GM19372 (cell line): ENCODE measurements around the gene PTBP2.

Source experiments
- ATAC-seq: cut with Tn5 transposase; IDR thresholded peaks from one replicate; pipeline ENCODE4 v1.9.1; 2021; ENCODE audit warnings: mild to moderate bottlenecking, low read depth, moderate library complexity; ENCODE audit not compliant: unreplicated experiment

Gene PTBP2

GRCh38 chr1:96721416-96722160, at the start of gene PTBP2:
Gene PTBP2, plus strand, starts transcription at chr1:96721784. Its CDS starts 81 bp downstream, at chr1:96721865.
- ATAC-seq: peak; percentile 93

GRCh38 chr1:96674915-96675314, 46.7 kb upstream of the PTBP2 start:
- ATAC-seq: no peak

DNA sequence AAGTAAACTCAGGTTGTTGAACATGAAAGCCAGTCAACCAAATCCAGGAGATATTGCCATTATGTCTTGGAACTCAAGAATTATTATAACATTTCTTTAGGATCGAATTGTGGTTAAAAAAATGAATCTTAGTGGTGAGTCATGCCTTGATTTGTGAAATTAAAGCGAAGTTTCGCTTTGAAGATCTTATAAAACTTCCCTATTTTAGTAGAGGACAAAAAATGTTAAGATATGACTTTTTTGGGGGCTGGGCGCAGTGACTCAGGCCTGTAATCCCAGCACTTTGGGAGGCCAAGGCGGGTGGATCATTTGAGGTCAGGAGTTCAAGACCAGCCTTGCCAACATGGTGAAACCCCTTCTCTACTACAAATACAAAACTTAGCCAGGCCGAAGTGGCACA, 39.5 kb upstream of the PTBP2 start:
- no peak for ATAC-seq

DNA sequence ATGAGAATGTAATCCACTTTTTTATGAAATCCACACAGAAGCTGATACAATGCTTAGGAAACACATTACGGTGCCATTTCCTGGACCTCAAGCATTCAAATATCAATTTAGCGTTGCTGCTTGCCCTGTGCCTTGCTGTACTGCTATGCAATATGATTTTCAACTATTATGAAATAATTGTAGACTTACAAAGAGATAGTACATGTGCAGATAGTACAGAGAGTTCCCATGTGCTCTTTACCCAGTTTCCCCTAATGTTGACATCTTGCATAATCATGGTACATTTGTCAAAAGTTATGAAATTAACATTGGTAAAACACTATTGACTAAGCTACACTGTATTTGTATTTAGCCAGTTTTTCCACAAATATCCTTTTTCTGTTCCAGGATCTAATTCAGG, 37.7 kb upstream of the PTBP2 start:
- no peak for ATAC-seq

GRCh38 chr1:96684744-96685143, 36.8 kb upstream of the PTBP2 start:
- ATAC-seq: no peak

DNA sequence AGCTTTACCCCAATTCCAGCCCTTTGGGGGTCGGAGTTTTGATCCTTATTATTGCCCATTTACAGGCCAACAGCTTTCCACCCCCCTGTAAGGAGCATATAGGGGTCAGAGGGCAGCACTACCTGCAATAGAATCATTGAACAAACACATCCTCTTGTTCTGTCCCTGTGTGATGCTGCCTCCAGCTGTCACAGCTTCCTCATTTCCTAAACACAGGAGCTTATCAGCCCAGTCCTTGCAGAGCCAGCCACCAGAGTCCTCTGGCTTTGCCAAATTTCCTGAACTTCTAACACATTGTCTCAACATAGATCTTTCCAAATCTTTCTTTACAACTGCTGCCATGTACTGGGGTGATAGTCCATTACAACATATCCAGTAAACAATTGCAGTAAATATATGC, 32.8 kb upstream of the PTBP2 start:
- no peak for ATAC-seq

- no peak for ATAC-seq
Observed at GRCh38 chr1:96695954-96696353, 25.6 kb upstream of the PTBP2 start.

DNA sequence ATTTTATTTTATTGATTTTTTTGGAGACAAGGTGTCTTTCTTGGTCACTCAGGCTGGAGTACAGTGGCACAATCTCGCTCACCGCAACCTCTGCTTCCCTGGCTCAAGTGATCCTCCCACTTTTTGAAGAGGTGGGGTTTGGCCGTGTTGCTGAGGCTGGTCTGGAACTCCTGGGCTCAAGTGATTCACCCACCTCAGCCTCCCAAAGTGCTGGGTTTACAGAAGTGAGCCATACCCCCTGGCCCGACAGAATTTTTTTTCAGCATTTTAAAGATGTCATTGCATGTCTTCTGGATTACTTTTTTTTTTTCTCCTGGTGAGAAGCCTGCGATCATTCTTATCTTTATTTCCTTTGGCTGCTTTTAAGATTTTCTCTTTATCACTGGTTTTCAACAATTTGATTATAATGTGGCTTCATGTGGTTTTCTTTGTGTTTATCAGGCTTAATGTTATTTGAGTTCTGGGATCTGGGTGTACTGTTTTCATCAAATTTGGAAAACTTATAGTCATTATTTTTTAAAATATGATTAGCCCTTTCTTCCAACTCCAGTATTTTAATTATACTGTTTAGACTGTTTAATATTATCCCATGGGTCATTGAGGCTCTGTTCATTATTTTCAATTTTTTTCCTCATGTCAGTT, 23.1 kb upstream of the PTBP2 start:
- ATAC-seq: no peak

GRCh38 chr1:96703186-96703585, 18.4 kb upstream of the PTBP2 start:
- no peak for ATAC-seq

- ATAC-seq: no peak
Observed at GRCh38 chr1:96707023-96707422, 14.6 kb upstream of the PTBP2 start.

DNA sequence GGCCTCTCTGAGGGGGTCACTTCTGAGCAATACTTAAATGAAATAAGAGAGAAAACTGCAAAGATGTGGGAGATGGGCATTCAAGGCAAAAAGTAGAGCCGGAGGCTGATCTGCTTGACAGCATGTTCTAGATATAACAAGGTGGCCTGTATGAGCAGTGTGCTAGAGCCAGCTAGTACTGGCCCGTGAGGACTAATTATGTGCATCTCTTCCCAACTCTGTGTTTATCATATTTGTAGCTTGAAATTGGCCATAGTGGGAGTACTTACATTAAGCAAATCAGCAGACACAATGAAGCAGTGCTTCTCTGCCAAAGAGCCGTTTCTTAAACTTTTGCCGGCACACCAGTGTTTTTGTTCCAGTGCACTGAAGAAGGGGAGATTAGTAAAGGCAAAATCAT, 13.1 kb upstream of the PTBP2 start:
- ATAC-seq: no peak

DNA sequence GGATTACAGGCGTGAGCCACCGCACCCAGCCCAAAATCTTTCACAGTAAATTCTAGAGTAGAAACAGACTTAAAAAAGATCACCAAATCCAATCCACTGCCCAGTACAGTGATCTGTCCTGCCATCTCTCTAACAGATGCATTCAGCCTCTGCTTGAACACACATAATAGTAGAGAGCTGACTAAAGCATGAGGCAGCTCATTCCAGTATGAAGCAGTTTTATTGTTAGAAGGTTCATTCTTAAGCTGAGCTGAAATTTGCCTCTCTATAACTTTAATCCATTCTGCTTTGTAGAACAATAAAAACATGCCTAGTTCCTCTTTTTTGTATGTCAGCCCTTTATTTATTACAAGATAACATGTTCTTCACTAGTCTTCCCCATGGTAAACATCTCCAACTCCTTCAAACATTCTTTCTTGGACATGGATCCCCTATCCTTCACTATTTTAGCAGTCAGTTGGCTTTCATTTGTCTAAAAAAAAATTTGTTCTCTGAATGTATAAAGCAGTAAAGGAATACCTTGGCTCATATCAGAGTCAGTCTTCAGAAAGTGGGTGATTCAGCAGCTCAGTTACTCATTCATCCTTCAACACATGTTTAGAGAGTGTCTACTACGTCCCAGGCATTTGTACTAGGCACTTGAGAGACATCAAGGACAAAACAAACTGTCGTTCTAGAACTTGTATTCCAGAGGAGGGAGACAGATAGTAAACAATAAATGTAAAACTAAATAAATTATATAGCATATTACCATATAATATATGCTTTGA, 10.7 kb upstream of the PTBP2 start:
- no peak for ATAC-seq

- no peak for ATAC-seq
Observed at GRCh38 chr1:96713649-96714048, 7.9 kb upstream of the PTBP2 start.

DNA sequence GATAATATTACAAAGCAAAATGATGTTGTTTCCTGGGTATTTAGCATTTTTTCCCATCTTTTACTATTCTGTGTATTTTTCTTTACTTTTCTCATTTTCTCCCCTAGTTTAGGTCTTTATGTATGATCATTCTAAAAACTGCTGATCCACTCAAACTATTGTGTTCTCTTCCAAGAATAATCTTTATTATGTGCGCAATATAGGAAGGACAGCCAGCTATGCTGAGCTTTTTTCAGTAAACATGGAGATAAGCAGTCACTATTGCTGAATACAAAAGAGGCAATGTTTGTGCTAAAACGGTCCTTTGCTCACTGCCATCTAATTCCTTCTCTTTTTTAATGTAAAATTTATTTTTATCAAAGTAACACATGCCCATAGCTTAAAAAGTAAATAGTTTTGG, 6.7 kb upstream of the PTBP2 start:
- no peak for ATAC-seq

DNA sequence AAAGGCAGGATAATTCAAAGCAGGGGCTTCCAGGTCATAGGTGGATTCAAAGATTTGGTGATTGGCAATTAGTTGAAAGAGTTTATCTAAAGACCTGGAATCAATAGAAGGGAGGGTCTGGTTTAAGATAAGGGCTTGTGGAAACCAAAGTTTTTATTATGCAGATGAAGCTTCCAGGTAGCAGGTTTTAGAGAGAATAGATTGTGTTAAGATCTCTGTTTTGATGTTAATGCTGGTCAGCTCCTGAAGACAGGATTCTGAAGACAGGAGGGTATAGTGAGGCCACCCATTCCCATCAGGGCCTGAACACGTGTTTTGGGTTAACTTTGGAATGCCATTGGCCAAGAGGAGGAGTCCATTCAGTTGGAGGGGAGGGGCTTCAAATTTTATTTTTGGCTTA, 6.1 kb upstream of the PTBP2 start:
- no peak for ATAC-seq

DNA sequence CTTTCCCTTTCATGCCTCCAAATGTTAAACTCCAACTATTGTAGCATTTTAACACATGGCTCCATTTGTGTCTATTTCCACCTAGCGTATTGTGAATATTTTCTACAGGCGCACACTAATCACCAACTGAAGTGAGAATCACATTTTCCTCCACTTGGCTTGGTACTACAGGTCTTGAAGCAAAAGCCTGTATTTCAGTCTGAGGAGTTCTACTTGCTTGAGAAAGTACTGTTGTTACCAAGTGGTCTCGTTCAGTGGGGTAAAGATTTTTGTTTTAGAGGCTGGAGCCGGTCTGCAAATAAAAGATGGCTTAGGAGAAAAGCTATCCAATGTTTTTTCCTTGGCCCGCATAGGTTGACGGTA, 550 bp upstream of the PTBP2 start:
- ATAC-seq: peak; percentile 3

GRCh38 chr1:96722161-96722922, 758 bp downstream of the PTBP2 start:
- ATAC-seq: peak; percentile 37

DNA sequence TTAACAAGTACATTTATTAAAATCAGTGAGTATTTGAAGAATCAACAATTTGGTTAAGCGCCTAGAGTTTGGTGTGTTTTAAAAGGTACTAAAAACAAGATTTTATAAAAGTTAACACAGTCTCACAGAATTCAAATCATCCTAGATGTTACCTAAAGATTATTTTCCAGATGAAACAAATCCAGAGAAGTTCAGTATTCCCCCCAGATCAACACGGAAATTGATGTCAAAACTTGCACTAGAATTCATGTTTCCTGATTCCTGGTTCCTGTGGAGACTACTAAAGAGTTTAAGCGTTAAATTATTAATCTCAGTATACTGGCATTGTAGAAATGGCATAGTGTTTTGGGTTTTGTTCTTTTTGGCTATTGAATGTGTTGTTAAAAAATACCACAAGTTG, 1.4 kb downstream of the PTBP2 start:
- ATAC-seq: no peak

DNA sequence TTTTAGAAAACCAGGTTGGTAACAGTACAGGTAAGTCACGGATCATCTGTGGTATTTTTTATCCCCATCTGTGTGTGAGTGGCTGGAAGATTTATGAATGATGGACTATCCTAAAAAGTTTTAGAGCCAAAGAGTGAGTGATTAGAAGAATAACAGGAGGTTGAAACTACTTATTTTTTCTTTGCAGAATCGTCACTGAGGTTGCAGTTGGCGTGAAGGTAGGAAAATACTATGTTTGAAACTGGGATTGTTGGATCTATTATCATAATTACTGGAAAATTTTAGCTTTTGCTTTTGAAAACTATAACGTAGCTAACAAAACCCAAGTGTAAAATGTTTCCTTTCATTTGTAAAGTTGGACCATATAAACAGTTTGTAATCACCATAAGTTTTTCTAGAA, 1.8 kb downstream of the PTBP2 start:
- no peak for ATAC-seq

GRCh38 chr1:96723936-96724335, 2.4 kb downstream of the PTBP2 start:
- no peak for ATAC-seq

DNA sequence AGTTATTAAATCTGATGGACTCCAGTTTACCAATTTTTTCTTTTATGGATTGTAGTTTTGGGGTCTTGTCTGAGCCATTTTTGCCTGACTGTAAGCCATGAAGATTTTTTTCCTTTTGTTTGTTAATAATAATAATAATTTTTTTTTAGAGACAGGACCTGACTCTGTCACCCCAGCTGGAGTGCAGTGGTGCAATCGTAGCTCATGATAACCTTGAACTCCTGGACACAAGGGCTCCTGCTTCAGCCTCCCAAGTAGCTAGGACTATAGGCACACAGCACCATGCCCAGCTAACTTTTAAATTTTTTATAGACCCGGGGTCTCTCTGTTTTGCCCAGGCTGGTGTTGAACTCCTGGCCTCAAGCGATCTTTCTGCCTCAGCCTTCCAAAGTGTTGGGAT, 6.3 kb downstream of the PTBP2 start:
- no peak for ATAC-seq
